Measurements from ENCODE around the gene TRIM62.

TRIM62 gene

GRCh38 chr1:33120436-33121231, 61.2 kb downstream of the TRIM62 start:
- ATAC-seq, result peak; percentile 42
- no peak for TF ChIP-seq POU6F1 (CRISPR knock-in tag; IDR thresholded peaks at IDR 0.05; ENCODE audit: borderline replicate concordance, low read depth)
- no peak for TF ChIP-seq ZNF70 (CRISPR knock-in tag; IDR thresholded peaks at IDR 0.05)
- no peak for TF ChIP-seq OSR1 (CRISPR knock-in tag; IDR thresholded peaks at IDR 0.05)
- no peak for TF ChIP-seq ARNTL (CRISPR knock-in tag; IDR thresholded peaks at IDR 0.05; ENCODE audit: borderline replicate concordance, low read depth)
- TF ChIP-seq, protein P1, sequence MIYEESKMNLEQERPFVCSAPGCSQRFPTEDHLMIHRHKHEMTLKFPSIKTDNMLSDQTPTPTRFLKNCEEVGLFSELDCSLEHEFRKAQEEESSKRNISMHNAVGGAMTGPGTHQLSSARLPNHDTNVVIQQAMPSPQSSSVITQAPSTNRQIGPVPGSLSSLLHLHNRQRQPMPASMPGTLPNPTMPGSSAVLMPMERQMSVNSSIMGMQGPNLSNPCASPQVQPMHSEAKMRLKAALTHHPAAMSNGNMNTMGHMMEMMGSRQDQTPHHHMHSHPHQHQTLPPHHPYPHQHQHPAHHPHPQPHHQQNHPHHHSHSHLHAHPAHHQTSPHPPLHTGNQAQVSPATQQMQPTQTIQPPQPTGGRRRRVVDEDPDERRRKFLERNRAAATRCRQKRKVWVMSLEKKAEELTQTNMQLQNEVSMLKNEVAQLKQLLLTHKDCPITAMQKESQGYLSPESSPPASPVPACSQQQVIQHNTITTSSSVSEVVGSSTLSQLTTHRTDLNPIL (CRISPR knock-in tag; IDR thresholded peaks at IDR 0.05; ENCODE audit: low read depth), result no peak
- TF ChIP-seq ZFP30 (CRISPR knock-in tag; IDR thresholded peaks at IDR 0.05), result no peak
- TF ChIP-seq GLIS3 (CRISPR knock-in tag; IDR thresholded peaks at IDR 0.05), result no peak
- TF ChIP-seq ZFP3 (CRISPR knock-in tag; IDR thresholded peaks at IDR 0.05), result no peak
- TF ChIP-seq, protein P2, sequence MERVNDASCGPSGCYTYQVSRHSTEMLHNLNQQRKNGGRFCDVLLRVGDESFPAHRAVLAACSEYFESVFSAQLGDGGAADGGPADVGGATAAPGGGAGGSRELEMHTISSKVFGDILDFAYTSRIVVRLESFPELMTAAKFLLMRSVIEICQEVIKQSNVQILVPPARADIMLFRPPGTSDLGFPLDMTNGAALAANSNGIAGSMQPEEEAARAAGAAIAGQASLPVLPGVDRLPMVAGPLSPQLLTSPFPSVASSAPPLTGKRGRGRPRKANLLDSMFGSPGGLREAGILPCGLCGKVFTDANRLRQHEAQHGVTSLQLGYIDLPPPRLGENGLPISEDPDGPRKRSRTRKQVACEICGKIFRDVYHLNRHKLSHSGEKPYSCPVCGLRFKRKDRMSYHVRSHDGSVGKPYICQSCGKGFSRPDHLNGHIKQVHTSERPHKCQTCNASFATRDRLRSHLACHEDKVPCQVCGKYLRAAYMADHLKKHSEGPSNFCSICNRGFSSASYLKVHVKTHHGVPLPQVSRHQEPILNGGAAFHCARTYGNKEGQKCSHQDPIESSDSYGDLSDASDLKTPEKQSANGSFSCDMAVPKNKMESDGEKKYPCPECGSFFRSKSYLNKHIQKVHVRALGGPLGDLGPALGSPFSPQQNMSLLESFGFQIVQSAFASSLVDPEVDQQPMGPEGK (CRISPR knock-in tag; IDR thresholded peaks at IDR 0.05; ENCODE audit: borderline replicate concordance), result no peak
- no peak for TF ChIP-seq SNAI2 (CRISPR knock-in tag; IDR thresholded peaks at IDR 0.05)
- TF ChIP-seq BACH2 (CRISPR knock-in tag; IDR thresholded peaks at IDR 0.05; ENCODE audit: borderline replicate concordance), result no peak
- TF ChIP-seq PPARA (CRISPR knock-in tag; IDR thresholded peaks at IDR 0.05; ENCODE audit: borderline replicate concordance), result no peak
- no peak for TF ChIP-seq CSRNP3 (CRISPR knock-in tag; IDR thresholded peaks at IDR 0.05)
- TF ChIP-seq ISL1 (CRISPR knock-in tag; IDR thresholded peaks at IDR 0.05), result no peak
- TF ChIP-seq TOX (CRISPR knock-in tag; IDR thresholded peaks at IDR 0.05; ENCODE audit: borderline replicate concordance), result no peak

GRCh38 chr1:33119532-33120217, 62.2 kb downstream of the TRIM62 start:
- TF ChIP-seq ZC3H10 (CRISPR knock-in tag; IDR thresholded peaks at IDR 0.05) (no peak), PPARA (CRISPR knock-in tag; IDR thresholded peaks at IDR 0.05; ENCODE audit: borderline replicate concordance) (no peak), RARB (CRISPR knock-in tag; IDR thresholded peaks at IDR 0.05) (no peak), OSR1 (CRISPR knock-in tag; IDR thresholded peaks at IDR 0.05) (no peak), TSHZ2 (CRISPR knock-in tag; IDR thresholded peaks at IDR 0.05) (no peak), ESRRG (CRISPR knock-in tag; IDR thresholded peaks at IDR 0.05) (no peak), ZNF565 (CRISPR knock-in tag; conservative IDR thresholded peaks at IDR 0.05; ENCODE audit: low read depth) (no peak), ZNF8 (CRISPR knock-in tag; IDR thresholded peaks at IDR 0.05) (no peak), ZFP3 (CRISPR knock-in tag; IDR thresholded peaks at IDR 0.05) (no peak), SNAI2 (CRISPR knock-in tag; IDR thresholded peaks at IDR 0.05) (no peak), GLIS3 (CRISPR knock-in tag; IDR thresholded peaks at IDR 0.05) (no peak), ISL1 (CRISPR knock-in tag; IDR thresholded peaks at IDR 0.05) (no peak), POU6F1 (CRISPR knock-in tag; IDR thresholded peaks at IDR 0.05; ENCODE audit: borderline replicate concordance, low read depth) (no peak), TOX (CRISPR knock-in tag; IDR thresholded peaks at IDR 0.05; ENCODE audit: borderline replicate concordance) (no peak), ZNF70 (CRISPR knock-in tag; IDR thresholded peaks at IDR 0.05) (no peak), CSDC2 (CRISPR knock-in tag; IDR thresholded peaks at IDR 0.05) (no peak), BACH2 (CRISPR knock-in tag; IDR thresholded peaks at IDR 0.05; ENCODE audit: borderline replicate concordance) (no peak)
- TF ChIP-seq, protein P1 (CRISPR knock-in tag; IDR thresholded peaks at IDR 0.05; ENCODE audit: low read depth), result no peak
- peak; percentile 46; the same call in 2 of the 3 replicates for ATAC-seq
